H1 (cell line): Measurements from ENCODE around the gene PRSS38. TPM values are rescaled to one million over a fixed set of nuclear protein-coding genes. Genes with fewer than 3 reads are reported as not detected.

Source experiments
- CTCF ChIA-PET: fragments of 300-600 bp; sonication (Branson Sonifier 250); formaldehyde crosslinking; loops from one replicate; lab custom pipeline; 2021; ENCODE audit not compliant: partially characterized antibody; lab: Charles Lee
- POLR2A ChIA-PET: fragments of 300-600 bp; sonication (Branson Sonifier 250); formaldehyde crosslinking; loops from one replicate; lab custom pipeline; 2021; ENCODE audit warnings: inconsistent platforms; ENCODE audit not compliant: partially characterized antibody; lab: Charles Lee
- DNase-seq, 2 experiments: peaks; one replicate each; pipeline versions ENCODE4 v3.0.0 to v3.0.0-alpha.2; 2010 to 2022; ENCODE audit warnings: low spot score in 2 of 2, low read depth in 1 of 2, mixed read lengths in 1 of 2
- FAIRE-seq: peaks from 2 replicates; lab custom pipeline; 2011; peaks lifted over from hg19 to GRCh38; lab: Jason Lieb, UNC
- H2AFZ ChIP-seq: 2 replicates; pipeline ENCODE4 v1.8.1; 2012; ENCODE audit warnings: low read length, inconsistent platforms
- H2AK5ac ChIP-seq: 2 replicates; pipeline ENCODE4 v1.6.1; 2013; ENCODE audit warnings: low read depth, low read length
- H2BK120ac ChIP-seq: replicated peaks from 2 replicates; pipeline ENCODE3; 2013; ENCODE audit warnings: low read depth, low read length, inconsistent platforms
- H2BK12ac ChIP-seq: 2 replicates; pipeline ENCODE4 v1.6.1; 2013; ENCODE audit warnings: low read depth, low read length
- H2BK15ac ChIP-seq: 2 replicates; pipeline ENCODE4 v1.6.1; 2013; ENCODE audit warnings: low read length
- H2BK20ac ChIP-seq: 2 replicates; pipeline ENCODE4 v1.6.1; 2013; ENCODE audit warnings: low read length
- H2BK5ac ChIP-seq: 2 replicates; pipeline ENCODE4 v1.6.1; 2013; ENCODE audit warnings: low read depth, low read length
- H3K14ac ChIP-seq: 2 replicates; pipeline ENCODE4 v1.6.1; 2013; ENCODE audit warnings: inconsistent platforms; ENCODE audit not compliant: insufficient read length
- H3K18ac ChIP-seq: 2 replicates; pipeline ENCODE4 v1.6.1; 2013; ENCODE audit warnings: low read length; ENCODE audit errors: extremely low read depth
- H3K23ac ChIP-seq: 2 replicates; pipeline ENCODE4 v1.6.1; 2013; ENCODE audit warnings: inconsistent platforms; ENCODE audit not compliant: insufficient read length
- H3K23me2 ChIP-seq: 2 replicates; pipeline ENCODE4 v1.6.1; 2013; ENCODE audit warnings: low read depth, low read length
- H3K27ac ChIP-seq: 2 replicates; pipeline ENCODE4 v1.6.1; 2011; ENCODE audit warnings: low read depth, low read length, inconsistent platforms
- H3K27me3 ChIP-seq, 4 experiments: replicated peaks in 1 of 4; 1 replicate in 1 of 4; 2 replicates in 3 of 4; pipeline versions ENCODE4 v1.6.1 to v1.8.1; 2011 to 2013; ENCODE audit warnings: low read length in 3 of 4, mild to moderate bottlenecking in 3 of 4, inconsistent platforms in 2 of 4, mixed read lengths in 2 of 4, moderate library complexity in 1 of 4; ENCODE audit not compliant: control insufficient read depth in 3 of 4, insufficient read depth in 3 of 4; ENCODE audit errors: extremely low read depth in 1 of 4
- H3K36me3 ChIP-seq, 4 experiments: 2 replicates each; pipeline versions ENCODE4 v1.6.1 to v1.8.1; 2011 to 2013; ENCODE audit warnings: mild to moderate bottlenecking in 4 of 4, low read length in 3 of 4, moderate library complexity in 2 of 4, control low read depth in 1 of 4, inconsistent platforms in 1 of 4; ENCODE audit not compliant: insufficient read depth in 4 of 4, control insufficient read depth in 2 of 4
- H3K4ac ChIP-seq: replicated peaks from 2 replicates; pipeline ENCODE3; 2013; ENCODE audit warnings: low read length, low read depth, mixed read lengths, inconsistent platforms; ENCODE audit not compliant: insufficient read length
- H3K4me1 ChIP-seq, 4 experiments: replicated peaks in 1 of 4; 1 replicate in 1 of 4; 2 replicates in 3 of 4; pipeline versions ENCODE4 v1.6.1 to v1.8.1; 2011 to 2013; ENCODE audit warnings: low read length in 3 of 4, inconsistent platforms in 2 of 4, mixed read lengths in 1 of 4; ENCODE audit not compliant: insufficient read depth in 4 of 4, control insufficient read depth in 3 of 4
- H3K4me2 ChIP-seq, 2 experiments: 2 replicates each; pipeline versions ENCODE4 v1.6.1 to v1.8.1; 2011 to 2013; ENCODE audit warnings: low read depth in 2 of 2, low read length in 2 of 2, control low read depth in 1 of 2, inconsistent platforms in 1 of 2, mild to moderate bottlenecking in 1 of 2; ENCODE audit not compliant: insufficient read depth in 1 of 2
- H3K4me3 ChIP-seq, 4 experiments: fragments of 200-600, 300-600 bp in 1 of 4; sonication (generic), shearing (Covaris generic), sonication (Bioruptor Twin) in 1 of 4; 2 replicates each; pipeline versions ENCODE4 v1.5.1 to v1.8.1; 2011 to 2016; ENCODE audit warnings: low read length in 4 of 4, low read depth in 3 of 4, control low read depth in 2 of 4, inconsistent platforms in 2 of 4, mild to moderate bottlenecking in 2 of 4, mixed read lengths in 1 of 4, moderate library complexity in 1 of 4; ENCODE audit not compliant: insufficient read depth in 2 of 4; ENCODE audit errors: extremely low read depth in 1 of 4
- H3K56ac ChIP-seq: replicated peaks from 2 replicates; pipeline ENCODE3; 2013; ENCODE audit warnings: low read depth, mild to moderate bottlenecking, mixed read lengths, low read length, inconsistent platforms; ENCODE audit not compliant: insufficient read length
- H3K79me1 ChIP-seq: 2 replicates; pipeline ENCODE4 v1.6.1; 2013; ENCODE audit warnings: low read depth, low read length, control low read depth
- H3K79me2 ChIP-seq, 2 experiments: 2 replicates each; pipeline versions ENCODE4 v1.6.1 to v1.8.1; 2012 to 2013; ENCODE audit warnings: low read length in 2 of 2, mild to moderate bottlenecking in 2 of 2, inconsistent platforms in 1 of 2; ENCODE audit not compliant: insufficient read depth in 2 of 2, control insufficient read depth in 1 of 2
- H3K9ac ChIP-seq, 4 experiments: replicated peaks in 1 of 4; 1 replicate in 1 of 4; 2 replicates in 3 of 4; pipeline versions ENCODE4 v1.6.1 to v1.8.1; 2011 to 2013; ENCODE audit warnings: low read depth in 3 of 4, low read length in 3 of 4, control low read depth in 2 of 4, mild to moderate bottlenecking in 2 of 4, moderate library complexity in 2 of 4, inconsistent platforms in 1 of 4; ENCODE audit errors: extremely low read depth in 1 of 4
- H3K9me3 ChIP-seq, 2 experiments: 2 replicates each; pipeline versions ENCODE4 v1.6.1 to v1.8.1; 2012 to 2013; ENCODE audit warnings: mild to moderate bottlenecking in 2 of 2, moderate library complexity in 2 of 2, control low read depth in 1 of 2, inconsistent platforms in 1 of 2, low read depth in 1 of 2, low read length in 1 of 2, mixed read lengths in 1 of 2; ENCODE audit not compliant: insufficient read depth in 2 of 2
- H4K20me1 ChIP-seq, 2 experiments: replicated peaks in 1 of 2; 2 replicates each; pipeline versions ENCODE3 to v1.8.1; 2011 to 2013; ENCODE audit warnings: inconsistent platforms in 2 of 2, low read length in 2 of 2, mild to moderate bottlenecking in 1 of 2; ENCODE audit not compliant: insufficient read depth in 2 of 2, control insufficient read depth in 1 of 2
- H4K5ac ChIP-seq: 2 replicates; pipeline ENCODE4 v1.6.1; 2013; ENCODE audit warnings: low read length, low read depth, mixed read lengths, inconsistent platforms; ENCODE audit not compliant: insufficient read length
- H4K8ac ChIP-seq: 2 replicates; pipeline ENCODE4 v1.8.0; 2013; ENCODE audit warnings: mild to moderate bottlenecking, moderate library complexity, low read length, inconsistent platforms; ENCODE audit not compliant: insufficient read depth; ENCODE audit errors: extremely low read depth
- H4K91ac ChIP-seq: replicated peaks from 2 replicates; pipeline ENCODE3; 2013; ENCODE audit warnings: low read length, mixed read lengths, inconsistent platforms; ENCODE audit not compliant: insufficient read length
- ATF2 ChIP-seq: IDR thresholded peaks from 2 replicates; pipeline ENCODE4 v1.6.1; 2012; ENCODE audit warnings: low read length, inconsistent platforms
- CHD1 ChIP-seq: IDR thresholded peaks from 2 replicates; pipeline ENCODE4 v1.6.1; 2012; ENCODE audit warnings: low read depth, low read length, improper control_type of control experiment
- CHD2 ChIP-seq: IDR thresholded peaks from 2 replicates; pipeline ENCODE4 v1.6.1; 2012; ENCODE audit warnings: low read length, improper control_type of control experiment
- JUN ChIP-seq: IDR thresholded peaks from 2 replicates; pipeline ENCODE4 v1.6.1; 2011; ENCODE audit warnings: low read depth, mild to moderate bottlenecking, improper control_type of control experiment, low read length
- MAFK ChIP-seq: IDR thresholded peaks from 2 replicates; pipeline ENCODE4 v1.6.1; 2012; ENCODE audit warnings: low read depth, mild to moderate bottlenecking, improper control_type of control experiment, low read length
- NANOG ChIP-seq: IDR thresholded peaks from 2 replicates; pipeline ENCODE4 v1.6.1; 2011; ENCODE audit warnings: low read length, low read depth, mild to moderate bottlenecking, inconsistent platforms; ENCODE audit not compliant: insufficient read depth, poor library complexity, severe bottlenecking
- RFX5 ChIP-seq: IDR thresholded peaks from 2 replicates; pipeline ENCODE4 v1.6.1; 2011; ENCODE audit warnings: low read depth, low read length, improper control_type of control experiment, borderline replicate concordance
- RNF2 ChIP-seq: fragments of 200-900, 300-1000 bp; sonication (generic); IDR thresholded peaks from 2 replicates; pipeline ENCODE4 v1.7.1; 2016; ENCODE audit warnings: borderline replicate concordance, low read depth, mild to moderate bottlenecking, antibody characterized with exemption, low read length; ENCODE audit not compliant: poor library complexity, severe bottlenecking; ENCODE audit errors: missing control alignments
- SP4 ChIP-seq: IDR thresholded peaks from 2 replicates; pipeline ENCODE4 v1.6.1; 2012; ENCODE audit warnings: low read length, inconsistent platforms
- TEAD4 ChIP-seq: IDR thresholded peaks from 2 replicates; pipeline ENCODE4 v1.6.1; 2012; ENCODE audit warnings: low read depth, low read length, inconsistent platforms, mixed read lengths
- WGBS, 2 experiments: shearing (Covaris generic) in 1 of 2; methylation state at CpG; one replicate each; pipeline versions ENCODE4 v1.1.6 to v1.1.7; 2013 to 2015; ENCODE audit warnings: low lambda C conversion rate in 2 of 2, mixed read lengths in 2 of 2, inconsistent platforms in 1 of 2, low coverage in 1 of 2, missing lambda C conversion rate in 1 of 2; ENCODE audit not compliant: insufficient replicate concordance in 2 of 2, insufficient coverage in 1 of 2, insufficient read length in 1 of 2; ENCODE audit errors: extremely low coverage in 1 of 2, missing lambda C conversion rate in 1 of 2; 5-methylcytosine and 5-hydroxymethylcytosine counted together
- polyA plus RNA-seq, 7 experiments: library from polyadenylated mRNA; depleted of rRNA in 3 of 7; stranded (reverse) in 5 of 7; unstranded in 2 of 7; fragments of >200 nt in 5 of 7; fragments of 200-250 nt in 2 of 7; gene quantifications; 1 replicate in 5 of 7; 2 replicates in 1 of 7; 4 replicates in 1 of 7; pipeline versions ENCODE4 v1.2.1 to v1.2.3, GENCODE V29; 2011 to 2013; ENCODE audit warnings: missing spikeins in 2 of 7, mixed read lengths in 2 of 7
- total RNA-seq: library from RNA; stranded (reverse); fragmentation: NEBNext Ultra II Directional; extraction: Animal tissue kit (Norgen Biotek cat#: 25700); gene quantifications from 2 replicates; pipeline ENCODE4 v1.2.1, GENCODE V29; 2021

The PRSS38 gene
- total and polyA plus RNA-seq, 2 of the 8 experiments (the other 6 are each of a cell fraction or from before 2014, with no cell fraction given): not detected

- Histone ChIP-seq H2BK12ac (no peak overlapping the region), H3K18ac (no peak overlapping the region), H4K5ac (no peak overlapping the region), H3K14ac (no peak overlapping the region), H3K4ac (no peak overlapping the region), H2BK120ac (no peak overlapping the region), H3K79me2 (no peaks in the 10 kb centered on the region), H3K4me3 (no peak overlapping the region), H2BK20ac (no peak overlapping the region), H2BK15ac (no peak overlapping the region; the same call in 1 of the 2 replicates), H2BK5ac (no peak overlapping the region), H3K23me2 (peaks cover 13% of the 10 kb centered on the region; the same call in 1 of the 2 replicates), H3K79me1 (no peaks in the 10 kb centered on the region), H3K27me3 (no peaks in the 10 kb centered on the region; a peak in 2 of 7 replicates), H2AK5ac (no peak overlapping the region), H3K4me2 (no peak overlapping the region), H3K9me3 (no peaks in the 10 kb centered on the region), H4K91ac (no peak overlapping the region), H3K56ac (no peak overlapping the region), H3K4me1 (peaks cover 0 to 17% (median 11%) of the 10 kb centered on the region in 4 experiments; a peak in 6 of 7 replicates), H3K27ac (no peak overlapping the region), H3K23ac (no peak overlapping the region), H2AFZ (no peak overlapping the region), H4K20me1 (no peaks in the 10 kb centered on the region), H3K9ac (no peak overlapping the region), H4K8ac (no peak overlapping the region; the same call in 1 of the 2 replicates), H3K36me3 (no peaks in the 10 kb centered on the region)
- WGBS, 2 experiments: 92% methylated on average over 13 of the region's 15 CpGs; no CpG with 5 or more reads in 1 of the 2 experiments
- POLR2A ChIA-PET: interaction anchor here (1.6 to 2.0 kb wide), 2 partner anchors 34 to 91 kb away, joined by 3 to 5 read pairs; no protein-coding TSS in a partner anchor
- CTCF ChIA-PET: interaction anchor here (0.6 to 0.9 kb wide), 3 partner anchors 12 to 22 kb away, joined by 3 read pairs; no protein-coding TSS in a partner anchor
- TF ChIP-seq SP4 (no peak), RFX5 (no peak), CHD1 (no peak), NANOG (no peak), RNF2 (no peak), MAFK (no peak), TEAD4 (no peak), ATF2 (no peak), JUN (no peak), CHD2 (no peak)
- FAIRE-seq: no peak
- no peak for DNase-seq
Observed at GRCh38 chr1:227884370-227885134, 69.1 kb downstream of the PRSS38 start.
